K562 (cell line): Measurements from ENCODE around the gene SLC37A2. TPM values are rescaled to one million over a fixed set of nuclear protein-coding genes. Genes with fewer than 3 reads are reported as not detected.
A peak's percentile ranks its signal among the peaks of the same experiment; 100 is the strongest.

Experiments used
- ATAC-seq: fragments of 200-7000 bp; cut with Tn5 transposase; 3 replicates; pipeline ENCODE4 v1.9.1; 2020; ENCODE audit warnings: moderate library complexity
- BruUV-seq: library from RNA; stranded (reverse); fragments of 400-500 nt; replicated peaks from 2 replicates; lab custom pipeline; 2021; lab: Mats Ljungman, UMichigan
- CTCF ChIA-PET: fragments of 300-600 bp; formaldehyde crosslinking; extraction: SDS; loops from one replicate; lab custom pipeline; 2021; ENCODE audit warnings: low intra/inter-chr PET ratio; lab: Yijun Ruan, JAX
- POLR2A ChIA-PET: fragments of 300-600, 350-650 bp; sonication (Branson Sonifier 250); formaldehyde crosslinking; extraction: SDS; loops from one replicate; lab custom pipeline; 2021; ENCODE audit warnings: antibody characterized with exemption, inconsistent platforms; lab: Yijun Ruan, JAX
- DNase-seq, 4 experiments: peaks; one replicate each; pipeline versions ENCODE4 v3.0.0 to v3.0.0-alpha.2; 2011 to 2018; ENCODE audit warnings: low spot score in 3 of 4, mixed read lengths in 3 of 4; ENCODE audit errors: extremely low read depth in 1 of 4
- FAIRE-seq: peaks from 2 replicates; lab custom pipeline; 2011; peaks lifted over from hg19 to GRCh38; lab: Jason Lieb, UNC
- H2AFZ ChIP-seq: 2 replicates; pipeline ENCODE4 v1.6.0; 2011; ENCODE audit warnings: low read depth, low read length, control low read depth, inconsistent platforms
- H3K27ac ChIP-seq: fragments of 200-600 bp; 3 replicates; pipeline ENCODE4 v1.8.0; 2011; ENCODE audit warnings: low read depth, mild to moderate bottlenecking, control low read depth, inconsistent platforms, low read length, moderate library complexity, mixed read lengths; ENCODE audit errors: extremely low read depth
- H3K27me3 ChIP-seq, 2 experiments: fragments of 300-600 bp in 1 of 2; 2 replicates in 1 of 2; 3 replicates in 1 of 2; pipeline versions ENCODE4 v1.6.0 to v1.8.0; 2011; ENCODE audit warnings: inconsistent platforms in 2 of 2, low read length in 2 of 2, mild to moderate bottlenecking in 1 of 2, mixed read lengths in 1 of 2, moderate library complexity in 1 of 2; ENCODE audit not compliant: control insufficient read depth in 2 of 2, insufficient read depth in 2 of 2
- H3K36me3 ChIP-seq: fragments of 300-600 bp; 3 replicates; pipeline ENCODE4 v1.8.0; 2011; ENCODE audit warnings: mild to moderate bottlenecking, low read length, inconsistent platforms; ENCODE audit not compliant: control insufficient read depth, insufficient read depth
- H3K4me1 ChIP-seq, 2 experiments: fragments of 200-600 bp in 1 of 2; replicated peaks in 1 of 2; 2 replicates in 1 of 2; 3 replicates in 1 of 2; pipeline versions ENCODE4 v1.5.1 to v1.8.0; 2011; ENCODE audit warnings: inconsistent platforms in 2 of 2, low read length in 2 of 2, mild to moderate bottlenecking in 1 of 2, mixed read lengths in 1 of 2, moderate library complexity in 1 of 2; ENCODE audit not compliant: control insufficient read depth in 2 of 2, insufficient read depth in 2 of 2
- H3K4me2 ChIP-seq: 2 replicates; pipeline ENCODE4 v1.6.1; 2011; ENCODE audit warnings: low read length, control low read depth, inconsistent platforms, mixed read lengths; ENCODE audit not compliant: insufficient read depth
- H3K4me3 ChIP-seq: fragments of 200-600 bp; sonication (generic), shearing (Covaris generic); 2 replicates; pipeline ENCODE4 v1.5.1; 2016; ENCODE audit warnings: control low read depth, inconsistent platforms
- H3K79me2 ChIP-seq: fragments of 200-600 bp; 3 replicates; pipeline ENCODE4 v1.8.0; 2011; ENCODE audit warnings: low read length, inconsistent platforms; ENCODE audit not compliant: control insufficient read depth, insufficient read depth
- H3K9ac ChIP-seq, 2 experiments: 2 replicates each; pipeline versions ENCODE4 v1.6.0 to v1.6.1; 2011; ENCODE audit warnings: low read depth in 2 of 2, low read length in 2 of 2, control low read depth in 1 of 2, inconsistent platforms in 1 of 2, mild to moderate bottlenecking in 1 of 2, mixed read lengths in 1 of 2; ENCODE audit not compliant: insufficient read depth in 1 of 2
- H3K9me1 ChIP-seq: one replicate; pipeline ENCODE4 v1.6.0; 2011; ENCODE audit warnings: inconsistent platforms, mild to moderate bottlenecking, low read length, moderate library complexity; ENCODE audit not compliant: control insufficient read depth, insufficient read depth
- H3K9me3 ChIP-seq: replicated peaks from 2 replicates; pipeline ENCODE4 v1.5.1; 2011; ENCODE audit warnings: low read depth, low read length, inconsistent platforms; ENCODE audit not compliant: control insufficient read depth, insufficient read depth
- H4K20me1 ChIP-seq: replicated peaks from 2 replicates; pipeline ENCODE4 v1.6.1; 2011; ENCODE audit warnings: low read length, inconsistent platforms, mixed read lengths; ENCODE audit not compliant: control insufficient read depth, insufficient read depth
- CBFA2T3 ChIP-seq: fragments of 450-650 bp; IDR thresholded peaks from 2 replicates; pipeline ENCODE4 v1.6.1; 2017
- EHMT2 ChIP-seq: fragments of 450-650 bp; IDR thresholded peaks from 2 replicates; pipeline ENCODE4 v1.6.1; 2018; ENCODE audit warnings: antibody characterized with exemption
- KLF10 ChIP-seq: fragments of 250-450 bp; sonication (Bioruptor Pico); IDR thresholded peaks from 2 replicates; pipeline ENCODE4 v1.6.1; 2021; ENCODE audit warnings: matching md5 sums
- MECOM ChIP-seq: fragments of 250-450 bp; sonication (Bioruptor Pico); IDR thresholded peaks from 2 replicates; pipeline ENCODE4 v1.8.0; 2022; ENCODE audit warnings: inconsistent platforms
- MEF2A ChIP-seq: IDR thresholded peaks from 2 replicates; pipeline ENCODE4 v1.6.1; 2011; ENCODE audit warnings: low read depth, mild to moderate bottlenecking, low read length, moderate library complexity; ENCODE audit not compliant: control insufficient read depth
- NONO ChIP-seq, 2 experiments: fragments of 200-400 bp in 1 of 2; fragments of 450-650 bp in 1 of 2; formaldehyde crosslinking in 1 of 2; IDR thresholded peaks; 2 replicates each; pipeline ENCODE4 v1.6.1; 2017; ENCODE audit warnings: low read depth in 2 of 2, mild to moderate bottlenecking in 2 of 2, moderate library complexity in 2 of 2, low read length in 1 of 2
- PHB ChIP-seq: fragments of 250-450 bp; sonication (Bioruptor Pico); IDR thresholded peaks from 2 replicates; pipeline ENCODE4 v1.5.0; 2021
- ZFP30 ChIP-seq: fragments of 250-450 bp; sonication (Bioruptor Pico); IDR thresholded peaks from 2 replicates; pipeline ENCODE4 v1.8.0; 2022; ENCODE audit warnings: moderate library complexity, mild to moderate bottlenecking, inconsistent platforms, borderline replicate concordance
- ZKSCAN3 ChIP-seq: fragments of 250-450 bp; sonication (Bioruptor Pico); IDR thresholded peaks from 2 replicates; pipeline ENCODE4 v1.4.0; 2020
- ZNF143 ChIP-seq: sonication (generic); formaldehyde crosslinking; IDR thresholded peaks from 2 replicates; pipeline ENCODE4 v1.9.0; 2022; ENCODE audit warnings: mild to moderate bottlenecking, missing genetic modification reagents
- ZNF3 ChIP-seq: fragments of 250-450 bp; sonication (Bioruptor Pico); IDR thresholded peaks from 2 replicates; pipeline ENCODE4 v1.5.0; 2021; ENCODE audit warnings: mild to moderate bottlenecking, moderate library complexity
- ZNF75A ChIP-seq: fragments of 450-650 bp; formaldehyde crosslinking; IDR thresholded peaks from 2 replicates; pipeline ENCODE4 v1.4.0; 2020; ENCODE audit warnings: mild to moderate bottlenecking
- WGBS: fragments of 100-300 bp; shearing (Covaris generic); methylation state at CpG from one replicate; pipeline ENCODE4 v1.1.6; 2016; ENCODE audit warnings: low coverage, mixed read lengths; ENCODE audit not compliant: insufficient coverage; ENCODE audit errors: missing lambda C conversion rate; 5-methylcytosine and 5-hydroxymethylcytosine counted together
- in situ Hi-C: fragments of 300-500 bp; cut with MboI; formaldehyde crosslinking; loops from 4 replicates; pipeline ENCODE4 v1.15.0; 2018; ENCODE audit warnings: inconsistent platforms, mixed read lengths
- intact Hi-C: fragments of 100-400 bp; cut with micrococcal nuclease; formaldehyde crosslinking; loops from 2 replicates; pipeline ENCODE4 v1.14.2; 2022
- polyA plus RNA-seq, 8 experiments: library from polyadenylated mRNA; depleted of rRNA in 4 of 8; stranded (reverse) in 5 of 8; unstranded in 3 of 8; fragments of >200 nt; fragmentation: Nextera tagmentation in 2 of 8; fragmentation: Illumina TruSeq in 1 of 8; extraction: Ambion mirVana in 2 of 8; extraction: Trizol in 1 of 8; gene quantifications; 2 replicates each; pipeline versions ENCODE4 v1.2.1 to v1.2.3, GENCODE V29; 2011 to 2014; ENCODE audit warnings: inconsistent platforms in 1 of 8, missing spikeins in 1 of 8
- total RNA-seq, 7 experiments: library from RNA; depleted of rRNA in 6 of 7; stranded (reverse); fragments of >200 nt in 6 of 7; fragmentation: Illumina TruSeq in 2 of 7; extraction: Trizol in 2 of 7; gene quantifications; 2 replicates each; pipeline versions ENCODE4 v1.2.1 to v1.2.3, GENCODE V29; 2011 to 2021; ENCODE audit warnings: low replicate concordance in 1 of 7
- TF ChIP-seq, protein P1 (sequence below), 2 experiments: fragments of 450-650 bp; IDR thresholded peaks; 2 replicates each; pipeline ENCODE4 v1.6.1; 2016; ENCODE audit warnings: mild to moderate bottlenecking in 2 of 2, borderline replicate concordance in 1 of 2, low read depth in 1 of 2, moderate library complexity in 1 of 2
- TF ChIP-seq, protein P2 (sequence below): fragments of 250-450 bp; sonication (Bioruptor Pico); IDR thresholded peaks from 2 replicates; pipeline ENCODE4 v1.4.0; 2020; ENCODE audit warnings: borderline replicate concordance

Gene SLC37A2
- total and polyA plus RNA-seq, 9 of the 15 experiments (the other 6 are each of a cell fraction or from before 2014, with no cell fraction given), result 0.01 to 1.2 (median 0.52) TPM

DNA sequence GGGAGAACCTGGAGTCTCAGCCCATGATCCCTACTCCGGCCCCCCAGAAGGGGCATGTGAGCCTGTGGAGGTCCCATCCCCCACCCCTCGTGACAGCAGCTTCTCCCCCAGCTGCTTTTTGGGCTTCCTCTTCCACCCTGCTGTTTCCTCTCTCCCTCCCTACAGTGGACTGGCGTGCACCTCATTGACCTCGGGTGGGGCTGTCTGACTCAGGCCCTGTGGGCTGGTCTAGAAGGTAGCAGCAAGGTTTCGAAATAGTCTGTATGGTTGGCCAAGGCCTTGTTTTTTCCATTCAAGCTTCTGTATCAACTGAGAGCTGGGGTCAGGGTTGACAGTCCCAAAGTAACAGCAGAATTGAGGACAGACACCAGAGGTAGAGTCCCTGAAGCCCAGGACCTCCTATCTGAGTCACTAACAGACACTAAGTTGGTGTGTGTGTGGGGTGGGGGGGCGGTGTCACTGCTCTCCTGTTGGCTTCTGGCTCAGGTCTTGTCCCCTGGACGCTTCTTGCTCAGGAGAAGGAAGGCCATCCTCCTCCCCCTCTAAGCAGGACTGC, 7.7 kb downstream of the SLC37A2 start:
- Histone ChIP-seq H3K4me1 (peaks cover 55 to 58% of the 10 kb centered on the region in 2 experiments), H3K4me2 (peak overlapping the region; percentile 54), H3K4me3 (no peak overlapping the region), H3K9me1 (peaks cover 5% of the 10 kb centered on the region), H3K27me3 (no peaks in the 10 kb centered on the region), H2AFZ (peak overlapping the region; percentile 93), H3K9ac (peak overlapping the region; percentile 8 to 42; a peak in 3 of 4 replicates), H3K9me3 (no peaks in the 10 kb centered on the region), H3K36me3 (no peaks in the 10 kb centered on the region), H3K27ac (peak overlapping the region; percentile 81), H3K79me2 (no peaks in the 10 kb centered on the region), H4K20me1 (no peaks in the 10 kb centered on the region)
- POLR2A ChIA-PET, result interaction anchor here (0.6 to 1.7 kb wide), 8 partner anchors 10 to 1408 kb away, joined by 3 to 4 read pairs (median 3); no protein-coding TSS in a partner anchor
- BruUV-seq, result no TSS peak
- peak; percentile 90 for ATAC-seq
- 7% methylated on average over 4 of the region's 7 CpGs for WGBS
- intact Hi-C loops (no loop called here), in situ Hi-C loops (no loop called here)
- CTCF ChIA-PET, result no interaction called here
- FAIRE-seq, result peak; percentile 95
- peak; percentile 77 to 89 (median 84) for DNase-seq
- TF ChIP-seq CBFA2T3, result peak; percentile 60
- TF ChIP-seq, protein P1, sequence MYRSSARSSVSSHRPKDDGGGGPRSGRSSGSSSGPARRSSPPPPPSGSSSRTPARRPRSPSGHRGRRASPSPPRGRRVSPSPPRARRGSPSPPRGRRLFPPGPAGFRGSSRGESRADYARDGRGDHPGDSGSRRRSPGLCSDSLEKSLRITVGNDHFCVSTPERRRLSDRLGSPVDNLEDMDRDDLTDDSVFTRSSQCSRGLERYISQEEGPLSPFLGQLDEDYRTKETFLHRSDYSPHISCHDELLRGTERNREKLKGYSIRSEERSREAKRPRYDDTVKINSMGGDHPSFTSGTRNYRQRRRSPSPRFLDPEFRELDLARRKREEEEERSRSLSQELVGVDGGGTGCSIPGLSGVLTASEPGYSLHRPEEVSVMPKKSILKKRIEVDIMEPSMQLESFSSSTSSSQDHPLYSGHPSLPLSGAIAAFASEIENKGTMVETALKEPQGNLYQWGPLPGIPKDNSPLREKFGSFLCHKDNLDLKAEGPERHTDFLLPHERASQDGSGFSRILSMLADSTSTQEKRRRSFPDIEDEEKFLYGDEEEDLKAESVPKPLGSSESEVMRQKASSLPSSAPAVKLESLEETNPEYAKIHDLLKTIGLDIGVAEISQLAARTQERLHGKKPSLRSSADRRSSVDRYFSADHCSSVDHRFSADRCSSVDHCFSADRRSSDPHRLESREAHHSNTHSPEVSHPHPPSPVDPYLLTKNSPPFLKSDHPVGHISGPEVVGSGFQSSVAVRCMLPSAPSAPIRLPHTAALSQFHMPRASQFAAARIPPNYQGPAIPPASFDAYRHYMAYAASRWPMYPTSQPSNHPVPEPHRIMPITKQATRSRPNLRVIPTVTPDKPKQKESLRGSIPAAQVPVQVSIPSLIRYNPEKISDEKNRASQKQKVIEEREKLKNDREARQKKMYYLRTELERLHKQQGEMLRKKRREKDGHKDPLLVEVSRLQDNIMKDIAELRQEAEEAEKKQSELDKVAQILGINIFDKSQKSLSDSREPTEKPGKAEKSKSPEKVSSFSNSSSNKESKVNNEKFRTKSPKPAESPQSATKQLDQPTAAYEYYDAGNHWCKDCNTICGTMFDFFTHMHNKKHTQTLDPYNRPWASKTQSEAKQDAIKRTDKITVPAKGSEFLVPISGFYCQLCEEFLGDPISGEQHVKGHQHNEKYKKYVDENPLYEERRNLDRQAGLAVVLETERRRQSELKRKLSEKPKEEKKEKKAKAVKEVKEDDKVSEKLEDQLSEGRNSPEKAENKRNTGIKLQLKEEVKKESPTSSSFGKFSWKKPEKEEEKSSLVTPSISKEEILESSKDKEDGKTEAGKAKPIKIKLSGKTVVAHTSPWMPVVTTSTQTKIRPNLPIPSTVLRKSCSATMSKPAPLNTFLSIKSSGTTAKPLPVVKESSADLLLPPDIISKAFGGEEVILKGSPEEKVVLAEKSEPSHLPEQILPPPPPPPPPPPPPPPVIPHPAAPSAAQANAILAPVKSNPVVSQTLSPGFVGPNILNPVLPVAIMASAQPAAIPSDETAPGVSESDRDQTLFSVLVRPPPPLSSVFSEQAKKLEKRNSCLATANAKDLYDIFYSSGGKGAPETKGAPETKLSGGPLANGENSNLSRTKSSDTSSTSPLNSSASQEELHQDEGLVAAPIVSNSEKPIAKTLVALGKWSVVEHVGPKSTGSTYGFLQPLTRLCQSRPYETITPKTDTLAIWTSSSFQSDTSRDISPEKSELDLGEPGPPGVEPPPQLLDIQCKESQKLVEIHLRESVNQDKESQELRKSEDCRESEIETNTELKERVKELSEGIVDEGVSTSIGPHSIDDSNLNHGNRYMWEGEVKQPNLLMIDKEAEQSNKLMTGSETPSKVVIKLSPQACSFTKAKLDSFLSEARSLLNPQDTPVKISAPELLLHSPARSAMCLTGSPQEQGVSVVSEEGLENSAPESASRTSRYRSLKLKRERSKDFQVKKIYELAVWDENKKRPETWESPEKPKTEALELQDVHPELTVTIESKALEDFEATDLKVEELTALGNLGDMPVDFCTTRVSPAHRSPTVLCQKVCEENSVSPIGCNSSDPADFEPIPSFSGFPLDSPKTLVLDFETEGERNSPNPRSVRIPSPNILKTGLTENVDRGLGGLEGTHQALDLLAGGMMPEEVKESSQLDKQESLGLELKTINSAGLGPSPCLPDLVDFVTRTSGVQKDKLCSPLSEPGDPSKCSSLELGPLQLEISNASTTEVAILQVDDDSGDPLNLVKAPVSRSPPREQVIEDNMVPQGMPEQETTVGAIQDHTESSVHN (IDR thresholded peaks at IDR 0.05; ENCODE audit: borderline replicate concordance in 1 of 2, low read depth in 1 of 2), result 0 out of 4 replicates have a peak, but pooled peaks of 1 of the 2 experiments have one; percentile 49
- no peak for TF ChIP-seq ZFP30 (CRISPR knock-in tag)
- no peak for TF ChIP-seq ZKSCAN3 (CRISPR knock-in tag)
- TF ChIP-seq KLF10 (CRISPR knock-in tag), result no peak
- 0 out of 4 replicates have a peak, but pooled peaks of 1 of the 2 experiments have one; percentile 23 for TF ChIP-seq NONO (IDR thresholded peaks at IDR 0.05; ENCODE audit: low read depth in 2 of 2, low read length in 1 of 2)
- TF ChIP-seq EHMT2, result peak; percentile 76
- TF ChIP-seq, protein P2, sequence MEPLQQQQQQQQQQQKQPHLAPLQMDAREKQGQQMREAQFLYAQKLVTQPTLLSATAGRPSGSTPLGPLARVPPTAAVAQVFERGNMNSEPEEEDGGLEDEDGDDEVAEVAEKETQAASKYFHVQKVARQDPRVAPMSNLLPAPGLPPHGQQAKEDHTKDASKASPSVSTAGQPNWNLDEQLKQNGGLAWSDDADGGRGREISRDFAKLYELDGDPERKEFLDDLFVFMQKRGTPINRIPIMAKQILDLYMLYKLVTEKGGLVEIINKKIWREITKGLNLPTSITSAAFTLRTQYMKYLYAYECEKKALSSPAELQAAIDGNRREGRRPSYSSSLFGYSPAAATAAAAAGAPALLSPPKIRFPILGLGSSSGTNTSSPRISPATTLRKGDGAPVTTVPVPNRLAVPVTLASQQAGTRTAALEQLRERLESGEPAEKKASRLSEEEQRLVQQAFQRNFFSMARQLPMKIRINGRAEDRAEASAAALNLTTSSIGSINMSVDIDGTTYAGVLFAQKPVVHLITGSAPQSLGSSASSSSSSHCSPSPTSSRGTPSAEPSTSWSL, result no peak
- TF ChIP-seq ZNF75A (CRISPR knock-in tag), result no peak
- no peak for TF ChIP-seq ZNF143 (CRISPR knock-in tag)
- TF ChIP-seq ZNF3 (CRISPR knock-in tag), result no peak
- TF ChIP-seq MEF2A, result no peak
- TF ChIP-seq MECOM (CRISPR knock-in tag), result no peak
- TF ChIP-seq PHB (CRISPR knock-in tag), result no peak
